ENCODE measurements around the gene HOXD9. TPM values are rescaled to one million over a fixed set of nuclear protein-coding genes. Genes with fewer than 3 reads are reported as not detected.

The HOXD9 gene
- polyA plus RNA-seq, 4 donors, result 0.27 to 1.9 (median 0.28) TPM; not detected in 1

- H3K4me3 ChIP-seq (ENCODE audit: low read depth in 1 of 3, low read length in 3 of 3), result no peak overlapping the region
- no peaks in the 10 kb centered on the region for H3K36me3 ChIP-seq (ENCODE audit: control insufficient read depth in 3 of 3, insufficient read depth in 2 of 3, low read depth in 1 of 3, low read length in 3 of 3)
- H3K4me1 ChIP-seq (ENCODE audit: control insufficient read depth in 3 of 3, insufficient read depth in 2 of 3, low read depth in 1 of 3, low read length in 2 of 3), result peaks cover 0 to 6% (median 0%) of the 10 kb centered on the region in 3 donors
- FAIRE-seq, result no peak
- H3K27ac ChIP-seq (ENCODE audit: low read depth in 1 of 3, low read length in 2 of 3), result no peak overlapping the region
- 9 to 12% (median 9%) methylated on average over 26 of the region's 26 CpGs for WGBS, 3 donors
- H3K9me3 ChIP-seq (ENCODE audit: control insufficient read depth in 2 of 2, insufficient read depth in 1 of 2, low read depth in 1 of 2, low read length in 1 of 2), result peaks cover 0 to 2% of the 10 kb centered on the region in 2 donors
- DNase-seq, result no peak
- H3K27me3 ChIP-seq (ENCODE audit: control insufficient read depth in 3 of 3, insufficient read depth in 3 of 3, low read length in 3 of 3), result peaks cover 1 to 95% (median 49%) of the 10 kb centered on the region in 3 donors
These were observed 43.0 kb downstream of the HOXD9 start for GRCh38 chr2:176165370-176166050.

DNA sequence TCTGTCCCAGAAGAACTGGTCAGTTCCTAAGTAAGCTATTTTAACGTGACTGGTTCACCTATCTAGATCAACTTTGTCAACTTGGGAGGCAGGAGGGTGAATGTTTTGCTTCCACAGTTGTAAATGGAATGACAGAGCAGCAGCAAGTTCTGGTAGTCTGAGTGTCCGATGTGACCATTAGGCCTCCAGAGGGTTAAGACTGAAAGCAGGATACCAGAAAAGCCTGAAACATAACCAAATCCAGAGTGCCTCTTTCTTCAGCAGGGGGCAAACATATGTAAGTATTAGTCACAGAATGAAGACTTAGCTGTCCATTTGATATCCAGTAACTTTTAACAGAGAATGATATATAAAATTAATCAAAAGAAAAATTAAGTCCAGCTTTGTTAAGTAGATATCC, 43.8 kb downstream of the HOXD9 start:
- no peak overlapping the region for H3K27ac ChIP-seq (ENCODE audit: low read depth in 1 of 3, low read length in 2 of 3)
- H3K9me3 ChIP-seq (ENCODE audit: control insufficient read depth in 2 of 2, insufficient read depth in 1 of 2, low read depth in 1 of 2, low read length in 1 of 2), result peaks cover 0 to 2% of the 10 kb centered on the region in 2 donors
- no peak overlapping the region for H3K4me3 ChIP-seq (ENCODE audit: low read depth in 1 of 3, low read length in 3 of 3)
- FAIRE-seq (no peak), DNase-seq (no peak)
- H3K27me3 ChIP-seq (ENCODE audit: control insufficient read depth in 3 of 3, insufficient read depth in 3 of 3, low read length in 3 of 3), result peaks cover 0 to 95% (median 53%) of the 10 kb centered on the region in 3 donors
- H3K36me3 ChIP-seq (ENCODE audit: control insufficient read depth in 3 of 3, insufficient read depth in 2 of 3, low read depth in 1 of 3, low read length in 3 of 3), result no peaks in the 10 kb centered on the region
- 19 to 35% (median 19%) methylated on average over 2 of the region's 2 CpGs for WGBS, 3 donors
- H3K4me1 ChIP-seq (ENCODE audit: control insufficient read depth in 3 of 3, insufficient read depth in 2 of 3, low read depth in 1 of 3, low read length in 2 of 3), result peaks cover 0 to 6% (median 0%) of the 10 kb centered on the region in 3 donors

DNA sequence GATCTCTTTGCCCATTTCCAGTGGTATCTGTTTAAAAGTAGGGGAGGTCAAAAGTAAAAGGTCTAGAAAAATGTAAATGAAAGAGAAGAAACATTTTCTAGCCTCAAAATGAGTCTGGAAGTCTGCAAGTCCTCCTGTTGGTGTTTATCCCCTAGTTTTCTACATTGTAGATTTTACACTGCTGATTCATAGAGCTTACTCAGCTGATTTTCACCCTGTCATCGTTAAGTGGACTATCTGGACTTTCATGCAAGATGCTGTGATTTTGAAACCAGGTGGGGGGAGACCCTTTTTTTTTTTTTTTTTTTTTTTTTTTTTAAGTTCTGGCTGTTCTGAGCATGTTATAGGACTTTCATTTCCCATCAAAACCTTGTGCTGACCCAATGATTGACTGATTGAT, 44.9 kb downstream of the HOXD9 start:
- H3K27me3 ChIP-seq (ENCODE audit: control insufficient read depth in 3 of 3, insufficient read depth in 3 of 3, low read length in 3 of 3), result peaks cover 0 to 95% (median 54%) of the 10 kb centered on the region in 3 donors
- FAIRE-seq, result no peak

GRCh38 chr2:176169181-176169580, 46.7 kb downstream of the HOXD9 start:
- H3K4me1 ChIP-seq (ENCODE audit: control insufficient read depth in 3 of 3, insufficient read depth in 2 of 3, low read depth in 1 of 3, low read length in 2 of 3), result peaks cover 0 to 6% (median 0%) of the 10 kb centered on the region in 3 donors
- DNase-seq (no peak), FAIRE-seq (no peak)
- H3K36me3 ChIP-seq (ENCODE audit: control insufficient read depth in 3 of 3, insufficient read depth in 2 of 3, low read depth in 1 of 3, low read length in 3 of 3), result peaks cover 0 to 2% (median 0%) of the 10 kb centered on the region in 3 donors
- no peak overlapping the region for H3K27ac ChIP-seq (ENCODE audit: low read depth in 1 of 3, low read length in 2 of 3)
- peaks cover 0 to 92% (median 50%) of the 10 kb centered on the region in 3 donors for H3K27me3 ChIP-seq (ENCODE audit: control insufficient read depth in 3 of 3, insufficient read depth in 3 of 3, low read length in 3 of 3)
- H3K9me3 ChIP-seq (ENCODE audit: control insufficient read depth in 2 of 2, insufficient read depth in 1 of 2, low read depth in 1 of 2, low read length in 1 of 2), result peaks cover 0 to 4% of the 10 kb centered on the region in 2 donors
- no peak overlapping the region for H3K4me3 ChIP-seq (ENCODE audit: low read depth in 1 of 3, low read length in 3 of 3)
- WGBS, 3 donors, result 69 to 77% (median 73%) methylated on average over 5 of the region's 5 CpGs

More for the DNA sequence above, 44.9 kb downstream of the HOXD9 start:
- no peak overlapping the region for H3K4me3 ChIP-seq (ENCODE audit: low read depth in 1 of 3, low read length in 3 of 3)
- H3K9me3 ChIP-seq (ENCODE audit: control insufficient read depth in 2 of 2, insufficient read depth in 1 of 2, low read depth in 1 of 2, low read length in 1 of 2), result peaks cover 0 to 6% of the 10 kb centered on the region in 2 donors
- peaks cover 0 to 6% (median 0%) of the 10 kb centered on the region in 3 donors for H3K4me1 ChIP-seq (ENCODE audit: control insufficient read depth in 3 of 3, insufficient read depth in 2 of 3, low read depth in 1 of 3, low read length in 2 of 3)
- no peak for DNase-seq
- WGBS, 3 donors, result 23 to 45% (median 33%) methylated on average over 1 of the region's 1 CpG
- H3K27ac ChIP-seq (ENCODE audit: low read depth in 1 of 3, low read length in 2 of 3), result no peak overlapping the region
- H3K36me3 ChIP-seq (ENCODE audit: control insufficient read depth in 3 of 3, insufficient read depth in 2 of 3, low read depth in 1 of 3, low read length in 3 of 3), result peaks cover 0 to 2% (median 0%) of the 10 kb centered on the region in 3 donors

- Histone ChIP-seq H3K4me1 (ENCODE audit: control insufficient read depth in 3 of 3, insufficient read depth in 2 of 3, low read depth in 1 of 3, low read length in 2 of 3) (peaks cover 0 to 3% (median 0%) of the 10 kb centered on the region in 3 donors), H3K27ac (ENCODE audit: low read depth in 1 of 3, low read length in 2 of 3) (no peak overlapping the region), H3K36me3 (ENCODE audit: control insufficient read depth in 3 of 3, insufficient read depth in 2 of 3, low read depth in 1 of 3, low read length in 3 of 3) (peaks cover 0 to 2% (median 0%) of the 10 kb centered on the region in 3 donors), H3K4me3 (ENCODE audit: low read depth in 1 of 3, low read length in 3 of 3) (no peak overlapping the region), H3K27me3 (ENCODE audit: control insufficient read depth in 3 of 3, insufficient read depth in 3 of 3, low read length in 3 of 3) (peaks cover 0 to 92% (median 48%) of the 10 kb centered on the region in 3 donors), H3K9me3 (ENCODE audit: control insufficient read depth in 2 of 2, insufficient read depth in 1 of 2, low read depth in 1 of 2, low read length in 1 of 2) (peaks cover 0 to 4% of the 10 kb centered on the region in 2 donors)
- 13 to 50% (median 17%) methylated on average over 2 of the region's 2 CpGs for WGBS, 3 donors
- FAIRE-seq (no peak), DNase-seq (no peak)
These were observed 47.2 kb downstream of the HOXD9 start for GRCh38 chr2:176169711-176170110.

- peaks cover 0 to 4% of the 10 kb centered on the region in 2 donors for H3K9me3 ChIP-seq (ENCODE audit: control insufficient read depth in 2 of 2, insufficient read depth in 1 of 2, low read depth in 1 of 2, low read length in 1 of 2)
- DNase-seq, result no peak
- no peak overlapping the region for H3K27ac ChIP-seq (ENCODE audit: low read depth in 1 of 3, low read length in 2 of 3)
- no peak for FAIRE-seq
- H3K4me3 ChIP-seq (ENCODE audit: low read depth in 1 of 3, low read length in 3 of 3), result no peak overlapping the region
- H3K36me3 ChIP-seq (ENCODE audit: control insufficient read depth in 3 of 3, insufficient read depth in 2 of 3, low read depth in 1 of 3, low read length in 3 of 3), result peaks cover 0 to 2% (median 0%) of the 10 kb centered on the region in 3 donors
- 38 to 88% (median 80%) methylated on average over 1 of the region's 1 CpG for WGBS, 3 donors
- peaks cover under 1 to 92% (median 46%) of the 10 kb centered on the region in 3 donors for H3K27me3 ChIP-seq (ENCODE audit: control insufficient read depth in 3 of 3, insufficient read depth in 3 of 3, low read length in 3 of 3)
- H3K4me1 ChIP-seq (ENCODE audit: control insufficient read depth in 3 of 3, insufficient read depth in 2 of 3, low read depth in 1 of 3, low read length in 2 of 3), result no peaks in the 10 kb centered on the region
These were observed 48.2 kb downstream of the HOXD9 start for GRCh38 chr2:176170602-176171305.

DNA sequence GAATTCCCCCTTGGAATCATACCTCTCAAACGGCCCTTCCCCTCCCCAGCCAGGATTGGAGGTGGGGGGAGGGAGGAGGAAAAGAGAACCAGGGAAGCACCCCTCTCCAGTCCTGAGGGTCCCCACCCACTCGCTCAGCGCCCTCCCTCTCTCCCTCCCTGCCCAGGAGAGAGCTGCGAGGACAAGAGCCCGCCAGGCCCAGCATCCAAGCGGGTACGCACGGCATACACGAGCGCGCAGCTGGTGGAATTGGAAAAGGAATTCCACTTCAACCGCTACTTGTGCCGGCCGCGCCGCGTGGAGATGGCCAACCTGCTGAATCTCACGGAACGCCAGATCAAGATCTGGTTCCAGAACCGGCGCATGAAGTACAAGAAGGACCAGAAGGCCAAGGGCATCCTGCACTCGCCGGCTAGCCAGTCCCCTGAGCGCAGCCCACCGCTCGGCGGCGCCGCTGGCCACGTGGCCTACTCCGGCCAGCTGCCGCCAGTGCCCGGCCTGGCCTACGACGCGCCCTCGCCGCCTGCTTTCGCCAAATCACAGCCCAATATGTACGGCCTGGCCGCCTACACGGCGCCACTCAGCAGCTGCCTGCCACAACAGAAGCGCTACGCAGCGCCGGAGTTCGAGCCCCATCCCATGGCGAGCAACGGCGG, 49.0 kb downstream of the HOXD9 start:
- DNase-seq (no peak), FAIRE-seq (no peak)
- H3K27me3 ChIP-seq (ENCODE audit: control insufficient read depth in 3 of 3, insufficient read depth in 3 of 3, low read length in 3 of 3), result peaks cover 5 to 92% (median 52%) of the 10 kb centered on the region in 3 donors

More for the DNA sequence above, 49.0 kb downstream of the HOXD9 start:
- Histone ChIP-seq H3K27ac (ENCODE audit: low read depth in 1 of 3, low read length in 2 of 3) (no peak overlapping the region), H3K4me3 (ENCODE audit: low read depth in 1 of 3, low read length in 3 of 3) (no peak overlapping the region), H3K9me3 (ENCODE audit: control insufficient read depth in 2 of 2, insufficient read depth in 1 of 2, low read depth in 1 of 2, low read length in 1 of 2) (peaks cover 0 to 4% of the 10 kb centered on the region in 2 donors), H3K4me1 (ENCODE audit: control insufficient read depth in 3 of 3, insufficient read depth in 2 of 3, low read depth in 1 of 3, low read length in 2 of 3) (no peaks in the 10 kb centered on the region), H3K36me3 (ENCODE audit: control insufficient read depth in 3 of 3, insufficient read depth in 2 of 3, low read depth in 1 of 3, low read length in 3 of 3) (peaks cover 0 to 2% (median 0%) of the 10 kb centered on the region in 3 donors)
- WGBS, 3 donors, result 16 to 27% (median 19%) methylated on average over 47 to 51 of the region's 51 CpGs

Data from small intestine (tissue), 7 donors.